LNCAP (cell line): ENCODE results near the gene TRIP6.

Experiments used
- TF ChIP-seq, protein P1 (sequence below): fragments of 450-650 bp; IDR thresholded peaks from 2 replicates; pipeline ENCODE4 v1.5.1; 2017; ENCODE audit warnings: mild to moderate bottlenecking

TRIP6 gene

DNA sequence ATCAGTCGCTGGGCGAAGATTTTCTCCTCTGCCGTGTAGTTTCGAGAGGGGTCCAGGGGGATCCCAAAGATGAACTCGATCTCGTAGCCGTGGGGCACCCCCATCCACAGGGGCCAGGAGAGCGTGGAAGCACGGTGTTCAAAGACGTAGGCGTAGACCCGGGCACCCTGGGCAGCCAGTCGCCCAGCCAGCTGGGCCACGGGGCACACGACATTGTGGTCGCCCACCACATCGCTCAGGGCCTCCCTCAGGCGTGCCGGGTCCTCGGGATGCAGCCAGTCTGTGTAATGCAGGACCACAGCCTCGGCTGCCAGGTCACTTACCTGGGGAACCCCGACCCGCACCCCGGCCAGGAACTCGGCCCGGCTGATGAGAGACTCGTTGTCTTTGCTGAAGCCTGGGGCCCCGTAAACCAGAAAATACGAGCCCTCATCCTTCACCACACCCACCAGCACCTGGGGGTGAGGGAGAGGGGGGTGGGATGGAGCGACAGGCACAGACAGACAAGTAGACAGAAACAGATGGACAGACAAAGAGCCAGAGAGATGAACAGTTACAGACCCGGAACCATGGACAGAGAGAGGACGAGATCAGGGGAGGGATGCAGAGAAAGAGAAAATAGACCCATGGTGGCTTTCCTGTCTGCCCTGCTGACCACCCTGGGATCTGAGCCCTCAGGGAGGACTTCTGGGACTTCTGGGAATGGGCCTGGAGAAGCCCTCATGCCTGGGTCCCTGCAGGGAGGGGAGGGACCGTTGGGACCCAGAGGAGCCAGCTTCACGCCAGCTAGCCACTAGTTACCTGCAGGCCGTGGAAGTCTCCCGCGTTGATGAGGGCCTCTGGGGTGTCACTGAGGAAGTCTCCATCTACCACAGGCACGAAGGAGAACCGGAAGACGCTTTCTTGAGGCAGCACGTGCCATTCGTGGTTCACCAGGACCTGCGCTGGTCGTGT is 25.5 kb downstream of the TRIP6 start:
- TF ChIP-seq, protein P1, sequence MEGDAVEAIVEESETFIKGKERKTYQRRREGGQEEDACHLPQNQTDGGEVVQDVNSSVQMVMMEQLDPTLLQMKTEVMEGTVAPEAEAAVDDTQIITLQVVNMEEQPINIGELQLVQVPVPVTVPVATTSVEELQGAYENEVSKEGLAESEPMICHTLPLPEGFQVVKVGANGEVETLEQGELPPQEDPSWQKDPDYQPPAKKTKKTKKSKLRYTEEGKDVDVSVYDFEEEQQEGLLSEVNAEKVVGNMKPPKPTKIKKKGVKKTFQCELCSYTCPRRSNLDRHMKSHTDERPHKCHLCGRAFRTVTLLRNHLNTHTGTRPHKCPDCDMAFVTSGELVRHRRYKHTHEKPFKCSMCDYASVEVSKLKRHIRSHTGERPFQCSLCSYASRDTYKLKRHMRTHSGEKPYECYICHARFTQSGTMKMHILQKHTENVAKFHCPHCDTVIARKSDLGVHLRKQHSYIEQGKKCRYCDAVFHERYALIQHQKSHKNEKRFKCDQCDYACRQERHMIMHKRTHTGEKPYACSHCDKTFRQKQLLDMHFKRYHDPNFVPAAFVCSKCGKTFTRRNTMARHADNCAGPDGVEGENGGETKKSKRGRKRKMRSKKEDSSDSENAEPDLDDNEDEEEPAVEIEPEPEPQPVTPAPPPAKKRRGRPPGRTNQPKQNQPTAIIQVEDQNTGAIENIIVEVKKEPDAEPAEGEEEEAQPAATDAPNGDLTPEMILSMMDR = no peak

GRCh38 chr7:100893318-100893895 is 26.2 kb downstream of the TRIP6 start:
- TF ChIP-seq, protein P1 = no peak

DNA sequence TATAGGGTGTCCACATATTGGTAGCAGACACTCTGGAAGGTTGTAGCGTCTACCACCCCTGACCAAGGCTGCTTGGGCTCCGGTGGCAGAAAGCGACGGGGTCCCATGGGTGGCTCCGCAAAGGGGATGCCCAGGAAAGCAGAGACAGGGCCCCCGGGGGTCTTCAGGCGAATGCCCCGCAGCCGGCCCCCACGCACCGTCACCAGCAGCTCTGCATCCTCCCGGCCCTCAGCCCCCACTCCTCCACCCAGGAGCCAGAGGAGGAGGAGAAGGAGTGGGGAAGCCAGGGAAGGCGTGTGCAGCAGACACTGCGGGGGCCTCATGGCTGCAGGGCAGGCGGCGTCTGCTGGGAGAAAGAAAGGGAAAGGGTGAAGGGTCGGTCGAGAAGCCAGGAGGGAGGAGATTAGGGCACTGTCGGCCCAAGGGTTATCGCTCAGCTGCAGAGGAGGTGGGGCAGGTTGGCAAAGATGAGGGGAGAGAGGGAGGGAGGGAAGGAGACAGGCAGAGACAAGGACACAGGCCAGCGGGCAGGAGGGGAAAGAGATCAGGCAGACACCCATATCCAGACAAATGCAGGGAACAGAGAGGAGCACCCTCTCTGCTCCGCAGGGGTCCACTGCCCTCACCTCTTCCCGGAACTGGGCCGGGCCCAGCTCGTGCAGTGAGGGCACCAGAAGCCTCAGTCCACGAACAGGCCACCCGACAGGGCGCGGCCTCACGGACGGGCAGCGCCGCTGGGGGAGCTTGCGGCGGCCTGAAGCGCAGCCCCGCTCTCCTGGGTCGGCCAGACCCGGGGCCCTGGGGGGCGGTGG is 26.9 kb downstream of the TRIP6 start:
- TF ChIP-seq, protein P1 = no peak

GRCh38 chr7:100894860-100895700 is 27.9 kb downstream of the TRIP6 start:
- TF ChIP-seq, protein P1 = peak; percentile 96

DNA sequence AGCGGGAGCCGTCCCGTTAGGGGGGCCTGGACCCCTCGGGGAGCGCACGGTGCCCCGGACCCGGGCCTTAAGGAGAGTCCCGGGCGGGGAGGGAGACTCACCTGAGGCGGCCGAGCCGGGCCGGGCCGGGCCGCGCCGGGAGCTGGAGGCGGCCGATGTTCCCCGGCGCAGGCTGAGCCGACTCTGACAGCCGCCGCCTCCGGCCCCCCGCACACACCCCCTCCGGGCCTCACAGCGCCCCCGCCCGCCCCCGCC is 28.4 kb downstream of the TRIP6 start, which contains the start of gene ACHE:
Gene ACHE (minus strand): TSS at position 188 of the 255 bp plus-strand sequence. CDS start 1,656 bp downstream, outside the sequence.
- TF ChIP-seq, protein P1 = no peak

- TF ChIP-seq, protein P1 = no peak
Measured at GRCh38 chr7:100895956-100896731, 29.0 kb downstream of the TRIP6 start.
